A673 (cell line): Measurements from ENCODE around the gene LSM11. TPM values are rescaled to one million over a fixed set of nuclear protein-coding genes. Genes with fewer than 3 reads are reported as not detected.

Experiments used
- BruUV-seq: library from RNA; stranded (reverse); fragments of 400-500 nt; replicated peaks from 2 replicates; lab custom pipeline; 2021; lab: Mats Ljungman, UMichigan
- CTCF ChIA-PET: fragments of 300-600 bp; sonication (Branson Sonifier 250); formaldehyde crosslinking; loops from one replicate; lab custom pipeline; 2022; ENCODE audit warnings: antibody characterized with exemption; lab: Charles Lee
- POLR2A ChIA-PET: fragments of 300-600 bp; sonication (Branson Sonifier 250); formaldehyde crosslinking; loops from one replicate; lab custom pipeline; 2022; ENCODE audit warnings: antibody characterized with exemption; ENCODE audit not compliant: low non-redundant PET; lab: Charles Lee
- DNase-seq: peaks from one replicate; pipeline ENCODE4 v3.0.0-alpha.2; 2015; ENCODE audit warnings: low spot score
- H3K27ac ChIP-seq: fragments of 200-600 bp; sonication (generic); 2 replicates; pipeline ENCODE4 v1.5.1; 2016; ENCODE audit warnings: mixed run types, low read depth, mild to moderate bottlenecking, mixed read lengths, antibody characterized with exemption, low read length; ENCODE audit not compliant: poor library complexity, severe bottlenecking
- H3K27me3 ChIP-seq: fragments of 200-600 bp; sonication (generic); replicated peaks from 2 replicates; pipeline ENCODE4 v1.6.1; 2017; ENCODE audit warnings: mixed run types, low read depth, mild to moderate bottlenecking, mixed read lengths, antibody characterized with exemption, low read length; ENCODE audit not compliant: insufficient read depth, poor library complexity
- H3K36me3 ChIP-seq: fragments of 200-600 bp; sonication (generic); 2 replicates; pipeline ENCODE4 v1.6.1; 2016; ENCODE audit warnings: mixed run types, mild to moderate bottlenecking, mixed read lengths, antibody characterized with exemption, low read length; ENCODE audit not compliant: insufficient read depth, poor library complexity, severe bottlenecking
- H3K4me1 ChIP-seq: fragments of 200-600 bp; sonication (generic); 2 replicates; pipeline ENCODE4 v1.6.1; 2017; ENCODE audit warnings: mixed run types, mild to moderate bottlenecking, mixed read lengths, antibody characterized with exemption, low read length; ENCODE audit not compliant: insufficient read depth, poor library complexity, severe bottlenecking
- H3K4me3 ChIP-seq: fragments of 200-600 bp; sonication (generic); 2 replicates; pipeline ENCODE4 v1.5.1; 2016; ENCODE audit warnings: low read depth, mixed run types, mild to moderate bottlenecking, mixed read lengths, low read length; ENCODE audit not compliant: poor library complexity, severe bottlenecking
- H3K9me3 ChIP-seq: fragments of 200-600 bp; sonication (generic); 2 replicates; pipeline ENCODE4 v1.6.1; 2016; ENCODE audit warnings: mixed run types, low read depth, mild to moderate bottlenecking, mixed read lengths, antibody characterized with exemption, low read length; ENCODE audit not compliant: poor library complexity, severe bottlenecking
- CTCF ChIP-seq: fragments of 300-800, 200-600 bp; sonication (generic); conservative IDR thresholded peaks from 2 replicates; pipeline ENCODE4 v1.5.1; 2017; ENCODE audit warnings: low read depth, mild to moderate bottlenecking, antibody characterized with exemption, low read length, moderate library complexity, mixed read lengths
- EZH2 ChIP-seq: fragments of 200-600 bp; sonication (generic); IDR thresholded peaks from 2 replicates; pipeline ENCODE4 v1.6.1; 2017; ENCODE audit warnings: borderline replicate concordance, low read depth, mild to moderate bottlenecking, mixed read lengths, antibody characterized with exemption, low read length; ENCODE audit not compliant: poor library complexity, severe bottlenecking
- intact Hi-C: fragments of 100-400 bp; cut with micrococcal nuclease; formaldehyde crosslinking; loops from one replicate; pipeline ENCODE4 v1.10.0; 2022; ENCODE audit not compliant: unreplicated experiment
- total RNA-seq: library from RNA; stranded (reverse); gene quantifications from 2 replicates; pipeline ENCODE4 v1.2.3, GENCODE V29; 2021

LSM11 gene
- total RNA-seq, 1 experiment from 2014 or later = 3.6 TPM

GRCh38 chr5:157744051-157745011 lies 819 bp downstream of the LSM11 start:
- intact Hi-C loops = loop anchor here (10.0 kb wide), 1 partner anchor 420 kb away; no protein-coding TSS in a partner anchor
- ChIA-PET POLR2A (no interaction called here), CTCF (interaction anchor here (0.5 to 1.5 kb wide), 3 partner anchors 74 to 416 kb away, joined by 3 to 6 read pairs (median 5); no protein-coding TSS in a partner anchor)
- no peaks in the 10 kb centered on the region for H3K36me3 ChIP-seq
- H3K4me3 ChIP-seq = peak overlapping the region; percentile 71
- H3K9me3 ChIP-seq = no peaks in the 10 kb centered on the region
- DNase-seq = no peak
- no peak for TF ChIP-seq CTCF
- no peak for TF ChIP-seq EZH2
- BruUV-seq = no TSS peak
- no peaks in the 10 kb centered on the region for H3K27me3 ChIP-seq
- H3K27ac ChIP-seq = peak overlapping the region; percentile 76
- H3K4me1 ChIP-seq = peaks cover 4% of the 10 kb centered on the region

- intact Hi-C loops = loop anchor here (10.0 kb wide), 1 partner anchor 420 kb away; no protein-coding TSS in a partner anchor
- H3K36me3 ChIP-seq = no peaks in the 10 kb centered on the region
- CTCF ChIA-PET = no interaction called here
- no peak for DNase-seq
- no TSS peak for BruUV-seq
- no peaks in the 10 kb centered on the region for H3K27me3 ChIP-seq
- H3K9me3 ChIP-seq = no peaks in the 10 kb centered on the region
- H3K27ac ChIP-seq = no peak overlapping the region
- POLR2A ChIA-PET = no interaction called here
- H3K4me1 ChIP-seq = peaks cover 4% of the 10 kb centered on the region
- H3K4me3 ChIP-seq = no peak overlapping the region
- TF ChIP-seq EZH2 (no peak), CTCF (no peak)
Measured at GRCh38 chr5:157745041-157745456, 1.5 kb downstream of the LSM11 start.

- no peak for TF ChIP-seq EZH2
- no peak for TF ChIP-seq CTCF
- H3K36me3 ChIP-seq = no peaks in the 10 kb centered on the region
- no peak for DNase-seq
- POLR2A ChIA-PET = no interaction called here
- H3K4me1 ChIP-seq = peaks cover 4% of the 10 kb centered on the region
- BruUV-seq = no TSS peak
- no peak overlapping the region for H3K4me3 ChIP-seq
- no peaks in the 10 kb centered on the region for H3K9me3 ChIP-seq
- no peak overlapping the region for H3K27ac ChIP-seq
- CTCF ChIA-PET = interaction anchor here (0.6 to 0.7 kb wide), 2 partner anchors 201 to 429 kb away, joined by 3 to 4 read pairs; no protein-coding TSS in a partner anchor
- intact Hi-C loops = loop anchor here (10.0 kb wide), 1 partner anchor 422 kb away; no protein-coding TSS in a partner anchor
- H3K27me3 ChIP-seq = no peaks in the 10 kb centered on the region
Measured at GRCh38 chr5:157747173-157747740, 3.7 kb downstream of the LSM11 start.
